Activated CD4-positive, alpha-beta T cell treated with anti-CD3 and anti-CD28 coated beads, Interleukin-2, amount 50 U/mL, for 1 hour (primary cell): Measurements from ENCODE around the gene OTUB2.

Experiments used
- DNase-seq: peaks from one replicate; pipeline ENCODE4 v3.0.0-alpha.2; 2020

Gene OTUB2

GRCh38 chr14:93997082-93997481 lies 29.1 kb upstream of the OTUB2 start, which contains the start of gene CCDC197:
Gene CCDC197, plus strand, starts transcription at chr14:93997301. Its CDS starts 831 bp downstream, at chr14:93998132.
- DNase-seq: no peak

GRCh38 chr14:93997916-93998870 lies 27.9 kb upstream of the OTUB2 start:
- no peak for DNase-seq

- no peak for DNase-seq
These were observed 27.2 kb upstream of the OTUB2 start for GRCh38 chr14:93998871-93999403.

GRCh38 chr14:93999573-93999972 lies 26.6 kb upstream of the OTUB2 start:
- DNase-seq: no peak

GRCh38 chr14:94000267-94000666 lies 25.9 kb upstream of the OTUB2 start:
- DNase-seq: no peak

- DNase-seq: no peak
These were observed 25.1 kb upstream of the OTUB2 start for GRCh38 chr14:94001016-94001415.

GRCh38 chr14:94001501-94002396 lies 24.4 kb upstream of the OTUB2 start:
- DNase-seq: peak; percentile 47

GRCh38 chr14:94003397-94003796 lies 22.7 kb upstream of the OTUB2 start:
- no peak for DNase-seq

- no peak for DNase-seq
These were observed 22.1 kb upstream of the OTUB2 start for GRCh38 chr14:94004015-94004414.

GRCh38 chr14:94005324-94006073 lies 20.6 kb upstream of the OTUB2 start:
- no peak for DNase-seq

GRCh38 chr14:94008234-94008633 lies 17.9 kb upstream of the OTUB2 start:
- DNase-seq: no peak

GRCh38 chr14:94009767-94010166 lies 16.4 kb upstream of the OTUB2 start:
- DNase-seq: no peak

GRCh38 chr14:94010625-94011024 lies 15.5 kb upstream of the OTUB2 start:
- DNase-seq: no peak

GRCh38 chr14:94011795-94012194 lies 14.3 kb upstream of the OTUB2 start:
- peak; percentile 15 for DNase-seq

- DNase-seq: no peak
These were observed 11.8 kb upstream of the OTUB2 start for GRCh38 chr14:94014382-94014781.

- DNase-seq: no peak
These were observed 10.9 kb upstream of the OTUB2 start for GRCh38 chr14:94015223-94015622.

GRCh38 chr14:94016446-94016976 lies 9.6 kb upstream of the OTUB2 start:
- no peak for DNase-seq

- DNase-seq: no peak
These were observed 7.8 kb upstream of the OTUB2 start for GRCh38 chr14:94018308-94018707.

- no peak for DNase-seq
These were observed 6.8 kb upstream of the OTUB2 start for GRCh38 chr14:94019329-94019728.

GRCh38 chr14:94020267-94020666 lies 5.9 kb upstream of the OTUB2 start:
- DNase-seq: no peak

- no peak for DNase-seq
These were observed 5.1 kb upstream of the OTUB2 start for GRCh38 chr14:94021001-94021400.
